Measurements from ENCODE around the gene MAP4K4.

The MAP4K4 gene

GRCh38 chr2:101697124-101698013 lies at the start of gene MAP4K4:
Gene MAP4K4 (plus strand): TSS chr2:101697707. CDS start chr2:101698081, 374 bp downstream.
- peak in 1 of 2 donors; percentile 51 for DNase-seq (ENCODE audit: low read depth in 2 of 2)

- no peak for DNase-seq (ENCODE audit: low read depth in 2 of 2)
Observed at GRCh38 chr2:101653469-101653868, 44.0 kb upstream of the MAP4K4 start.

- DNase-seq (ENCODE audit: low read depth in 2 of 2) = no peak
Observed at GRCh38 chr2:101655702-101656422, 41.6 kb upstream of the MAP4K4 start.

GRCh38 chr2:101657787-101658186 lies 39.7 kb upstream of the MAP4K4 start:
- DNase-seq (ENCODE audit: low read depth in 2 of 2) = no peak

GRCh38 chr2:101658387-101658786 lies 39.1 kb upstream of the MAP4K4 start:
- no peak for DNase-seq (ENCODE audit: low read depth in 2 of 2)

GRCh38 chr2:101665312-101665711 lies 32.2 kb upstream of the MAP4K4 start:
- DNase-seq (ENCODE audit: low read depth in 2 of 2) = no peak

GRCh38 chr2:101667823-101668222 lies 29.7 kb upstream of the MAP4K4 start:
- DNase-seq (ENCODE audit: low read depth in 2 of 2) = no peak

GRCh38 chr2:101672047-101672446 lies 25.5 kb upstream of the MAP4K4 start:
- DNase-seq (ENCODE audit: low read depth in 2 of 2) = no peak

GRCh38 chr2:101673920-101674319 lies 23.6 kb upstream of the MAP4K4 start:
- DNase-seq (ENCODE audit: low read depth in 2 of 2) = no peak

GRCh38 chr2:101675512-101675911 lies 22.0 kb upstream of the MAP4K4 start:
- DNase-seq (ENCODE audit: low read depth in 2 of 2) = no peak

GRCh38 chr2:101676674-101677073 lies 20.8 kb upstream of the MAP4K4 start:
- DNase-seq (ENCODE audit: low read depth in 2 of 2) = no peak

- DNase-seq (ENCODE audit: low read depth in 2 of 2) = no peak
Observed at GRCh38 chr2:101677658-101678057, 19.8 kb upstream of the MAP4K4 start.

- DNase-seq (ENCODE audit: low read depth in 2 of 2) = no peak
Observed at GRCh38 chr2:101678379-101678778, 19.1 kb upstream of the MAP4K4 start.

GRCh38 chr2:101679037-101679726 lies 18.3 kb upstream of the MAP4K4 start:
- DNase-seq (ENCODE audit: low read depth in 2 of 2) = no peak

- DNase-seq (ENCODE audit: low read depth in 2 of 2) = no peak
Observed at GRCh38 chr2:101679801-101680487, 17.6 kb upstream of the MAP4K4 start.

GRCh38 chr2:101682311-101682710 lies 15.2 kb upstream of the MAP4K4 start:
- DNase-seq (ENCODE audit: low read depth in 2 of 2) = no peak

GRCh38 chr2:101684313-101684712 lies 13.2 kb upstream of the MAP4K4 start:
- DNase-seq (ENCODE audit: low read depth in 2 of 2) = no peak

- DNase-seq (ENCODE audit: low read depth in 2 of 2) = no peak
Observed at GRCh38 chr2:101688261-101688660, 9.2 kb upstream of the MAP4K4 start.

GRCh38 chr2:101689114-101689825 lies 8.2 kb upstream of the MAP4K4 start:
- DNase-seq (ENCODE audit: low read depth in 2 of 2) = no peak

GRCh38 chr2:101690547-101691152 lies 6.9 kb upstream of the MAP4K4 start:
- no peak for DNase-seq (ENCODE audit: low read depth in 2 of 2)

- DNase-seq (ENCODE audit: low read depth in 2 of 2) = no peak
Observed at GRCh38 chr2:101692041-101692440, 5.5 kb upstream of the MAP4K4 start.
